Measurements from ENCODE around the gene CSMD2.

- TF ChIP-seq, protein P1, sequence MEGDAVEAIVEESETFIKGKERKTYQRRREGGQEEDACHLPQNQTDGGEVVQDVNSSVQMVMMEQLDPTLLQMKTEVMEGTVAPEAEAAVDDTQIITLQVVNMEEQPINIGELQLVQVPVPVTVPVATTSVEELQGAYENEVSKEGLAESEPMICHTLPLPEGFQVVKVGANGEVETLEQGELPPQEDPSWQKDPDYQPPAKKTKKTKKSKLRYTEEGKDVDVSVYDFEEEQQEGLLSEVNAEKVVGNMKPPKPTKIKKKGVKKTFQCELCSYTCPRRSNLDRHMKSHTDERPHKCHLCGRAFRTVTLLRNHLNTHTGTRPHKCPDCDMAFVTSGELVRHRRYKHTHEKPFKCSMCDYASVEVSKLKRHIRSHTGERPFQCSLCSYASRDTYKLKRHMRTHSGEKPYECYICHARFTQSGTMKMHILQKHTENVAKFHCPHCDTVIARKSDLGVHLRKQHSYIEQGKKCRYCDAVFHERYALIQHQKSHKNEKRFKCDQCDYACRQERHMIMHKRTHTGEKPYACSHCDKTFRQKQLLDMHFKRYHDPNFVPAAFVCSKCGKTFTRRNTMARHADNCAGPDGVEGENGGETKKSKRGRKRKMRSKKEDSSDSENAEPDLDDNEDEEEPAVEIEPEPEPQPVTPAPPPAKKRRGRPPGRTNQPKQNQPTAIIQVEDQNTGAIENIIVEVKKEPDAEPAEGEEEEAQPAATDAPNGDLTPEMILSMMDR (IDR thresholded peaks at IDR 0.05; ENCODE audit: borderline replicate concordance, extremely low read depth, low read length, poor library complexity, severe bottlenecking) = no peak
- no peak for TF ChIP-seq EZH2 (IDR thresholded peaks at IDR 0.05; ENCODE audit: borderline replicate concordance, low read depth, low read length, severe bottlenecking)
Observed at GRCh38 chr1:33561576-33561975, 603.5 kb downstream of the CSMD2 start.
